Caki2 (cell line): ENCODE results near the gene MRTFA. TPM values are rescaled to one million over a fixed set of nuclear protein-coding genes. Genes with fewer than 3 reads are reported as not detected.
"Not testable (repeated sequence)": the region's sequence is repeated elsewhere in the genome, so short reads cannot be mapped to it uniquely, and the experiment has no call there.

Experiments used
- DNase-seq: peaks from one replicate; pipeline ENCODE4 v3.0.0-alpha.2; 2015; ENCODE audit warnings: low read depth
- in situ Hi-C: cut with HindIII; loops from 2 replicates; pipeline ENCODE4 v1.10.0; 2016; ENCODE audit warnings: low sequenced_read_pairs, low pct_unique_long_range_greater_than_20kb, mixed read lengths
- total RNA-seq: library from RNA; depleted of rRNA; stranded (reverse); fragments of >200 nt; shearing (Covaris generic); gene quantifications from 2 replicates; pipeline ENCODE4 v1.2.3, GENCODE V29; 2014; ENCODE audit warnings: low replicate concordance

Gene MRTFA
- total RNA-seq, 1 experiment from 2014 or later, result 24.6 TPM

- DNase-seq, result no peak
- in situ Hi-C loops, result loop anchor here (25.0 kb wide), 1 partner anchor 274 kb away; the partner anchor contains the start of gene SGSM3
Measured at GRCh38 chr22:40635940-40636379, 559 bp downstream of the MRTFA start.

- no peak for DNase-seq
- in situ Hi-C loops, result loop anchor here (25.0 kb wide), 1 partner anchor 273 kb away; the partner anchor contains the start of gene SGSM3
Measured at GRCh38 chr22:40635043-40635939, 1.2 kb downstream of the MRTFA start.

DNA sequence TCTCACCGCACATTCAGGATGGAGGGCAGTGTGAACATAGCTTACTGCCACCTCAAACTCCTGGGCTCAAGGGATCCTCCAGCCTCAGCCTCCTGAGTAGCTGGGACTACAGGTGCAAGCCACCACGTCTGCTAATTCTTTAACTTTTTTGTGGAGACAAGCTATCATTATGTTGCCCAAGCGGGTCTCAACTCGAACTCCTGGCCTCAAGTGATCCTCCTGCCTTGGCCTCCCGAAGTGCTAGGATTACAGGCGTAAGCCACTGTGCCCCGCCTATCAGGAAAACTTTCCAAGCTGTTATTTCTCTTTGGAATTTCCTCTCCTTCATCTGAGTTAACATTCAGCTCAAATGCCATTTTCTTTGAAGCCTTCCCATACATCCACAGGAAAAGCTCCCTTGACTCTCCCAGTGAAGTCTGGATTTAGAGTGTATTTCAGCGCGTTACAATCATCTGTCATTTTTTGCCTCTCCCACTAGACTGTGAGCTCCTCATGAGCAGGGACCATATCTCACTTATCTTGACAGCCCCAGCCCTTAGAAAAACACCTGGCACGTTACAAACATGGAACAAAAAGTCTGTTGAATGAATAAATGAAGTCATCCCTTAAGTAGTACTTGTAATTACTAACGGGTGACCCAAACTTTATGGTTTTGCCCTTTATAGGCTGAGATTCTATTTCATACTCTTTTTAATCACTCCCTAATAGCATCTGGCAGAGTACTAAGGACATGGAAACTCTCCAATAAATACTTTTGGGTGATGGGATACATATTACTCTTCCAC, 2.2 kb downstream of the MRTFA start:
- in situ Hi-C loops, result loop anchor here (25.0 kb wide), 1 partner anchor 272 kb away; the partner anchor contains the start of gene SGSM3

GRCh38 chr22:40633036-40633435, 3.5 kb downstream of the MRTFA start:
- in situ Hi-C loops, result loop anchor here (25.0 kb wide), 1 partner anchor 271 kb away; the partner anchor contains the start of gene SGSM3
- no peak for DNase-seq

More for the DNA sequence above, 2.2 kb downstream of the MRTFA start:
- DNase-seq, result no peak

DNA sequence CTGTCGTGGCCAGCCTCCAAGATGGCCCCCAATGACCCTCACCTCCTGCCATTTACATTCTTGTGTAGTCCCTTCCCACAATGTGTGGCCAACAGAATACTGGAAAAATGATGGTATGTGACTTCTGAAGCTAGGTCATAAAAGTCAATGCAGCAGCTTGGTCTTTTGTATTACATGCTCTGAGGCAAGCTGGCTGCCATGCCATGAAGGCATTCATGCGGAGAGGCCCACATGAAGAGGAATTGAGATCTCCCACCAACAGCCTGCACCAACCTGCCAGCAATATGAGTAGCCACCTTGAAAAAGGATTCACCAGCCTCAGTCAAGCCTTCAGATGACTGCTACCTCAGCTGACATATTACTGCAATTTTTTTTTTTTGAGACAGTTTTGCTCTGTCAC, 4.6 kb downstream of the MRTFA start:
- in situ Hi-C loops, result loop anchor here (25.0 kb wide), 1 partner anchor 270 kb away; the partner anchor contains the start of gene SGSM3
- peak; percentile 39 for DNase-seq

DNA sequence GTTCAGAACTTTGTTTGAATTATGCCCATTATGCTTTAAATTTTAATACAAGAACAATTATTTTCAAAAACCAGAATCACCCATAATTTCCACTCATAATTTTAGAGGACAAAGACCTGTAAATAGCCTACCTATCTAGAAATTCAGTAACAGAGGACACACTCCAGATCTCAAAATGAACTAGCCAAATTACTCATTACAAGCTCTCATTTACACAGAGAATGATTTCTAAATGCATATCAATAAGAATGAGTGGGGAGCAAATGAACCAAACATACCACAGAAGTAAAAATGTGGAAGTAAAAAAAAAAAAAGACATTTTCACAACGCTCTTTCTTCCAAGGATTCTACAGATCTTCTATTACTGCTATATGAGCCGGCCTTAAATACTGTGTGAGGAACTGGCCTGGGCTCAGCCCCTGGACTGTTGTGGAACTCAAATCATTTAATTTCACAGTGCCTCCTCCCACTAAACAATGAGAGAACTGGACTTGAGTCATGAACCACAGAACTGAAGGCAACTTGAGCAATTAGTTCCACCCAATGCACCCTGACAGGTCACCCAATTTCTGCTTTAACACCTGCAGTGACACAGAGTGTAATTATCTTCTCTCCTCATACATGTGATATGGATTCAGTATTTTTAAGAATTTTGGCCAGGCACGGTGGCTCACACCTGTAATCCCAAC, 8.0 kb downstream of the MRTFA start:
- in situ Hi-C loops, result loop anchor here (25.0 kb wide), 1 partner anchor 266 kb away; the partner anchor contains the start of gene SGSM3
- peak; percentile 41 for DNase-seq

DNA sequence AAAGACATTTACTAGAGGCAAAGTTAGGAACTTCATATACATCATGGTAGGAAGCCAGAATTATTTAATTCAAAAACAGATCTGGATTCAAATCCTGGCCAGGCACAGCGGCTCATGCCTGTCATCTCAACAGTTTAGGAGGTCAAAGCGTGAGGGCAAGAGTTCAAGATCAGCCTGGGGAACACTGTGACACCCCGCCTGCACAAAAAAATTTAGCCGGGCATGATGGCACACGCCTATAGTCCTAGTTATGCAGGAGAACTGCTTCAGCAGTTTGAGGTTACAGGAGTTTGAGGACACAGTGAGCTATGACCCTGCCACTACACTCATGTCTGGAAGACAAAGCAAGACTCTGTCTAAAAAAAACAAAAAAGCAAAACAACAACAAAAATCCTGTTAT, 8.9 kb downstream of the MRTFA start:
- in situ Hi-C loops, result loop anchor here (25.0 kb wide), 1 partner anchor 265 kb away; the partner anchor contains the start of gene SGSM3
- no peak for DNase-seq

- no peak for DNase-seq
- in situ Hi-C loops, result loop anchor here (25.0 kb wide), 1 partner anchor 265 kb away; the partner anchor contains the start of gene SGSM3
Measured at GRCh38 chr22:40626851-40627250, 9.7 kb downstream of the MRTFA start.

GRCh38 chr22:40625794-40626193, 10.7 kb downstream of the MRTFA start:
- DNase-seq, result not testable (repeated sequence)
- in situ Hi-C loops, result loop anchor here (25.0 kb wide), 1 partner anchor 263 kb away; the partner anchor contains the start of gene SGSM3

GRCh38 chr22:40625281-40625680, 11.2 kb downstream of the MRTFA start:
- not testable (repeated sequence) for DNase-seq
- in situ Hi-C loops, result loop anchor here (25.0 kb wide), 1 partner anchor 263 kb away; the partner anchor contains the start of gene SGSM3

GRCh38 chr22:40624770-40625169, 11.7 kb downstream of the MRTFA start:
- in situ Hi-C loops, result loop anchor here (25.0 kb wide), 1 partner anchor 262 kb away; the partner anchor contains the start of gene SGSM3
- DNase-seq, result peak; percentile 41

DNA sequence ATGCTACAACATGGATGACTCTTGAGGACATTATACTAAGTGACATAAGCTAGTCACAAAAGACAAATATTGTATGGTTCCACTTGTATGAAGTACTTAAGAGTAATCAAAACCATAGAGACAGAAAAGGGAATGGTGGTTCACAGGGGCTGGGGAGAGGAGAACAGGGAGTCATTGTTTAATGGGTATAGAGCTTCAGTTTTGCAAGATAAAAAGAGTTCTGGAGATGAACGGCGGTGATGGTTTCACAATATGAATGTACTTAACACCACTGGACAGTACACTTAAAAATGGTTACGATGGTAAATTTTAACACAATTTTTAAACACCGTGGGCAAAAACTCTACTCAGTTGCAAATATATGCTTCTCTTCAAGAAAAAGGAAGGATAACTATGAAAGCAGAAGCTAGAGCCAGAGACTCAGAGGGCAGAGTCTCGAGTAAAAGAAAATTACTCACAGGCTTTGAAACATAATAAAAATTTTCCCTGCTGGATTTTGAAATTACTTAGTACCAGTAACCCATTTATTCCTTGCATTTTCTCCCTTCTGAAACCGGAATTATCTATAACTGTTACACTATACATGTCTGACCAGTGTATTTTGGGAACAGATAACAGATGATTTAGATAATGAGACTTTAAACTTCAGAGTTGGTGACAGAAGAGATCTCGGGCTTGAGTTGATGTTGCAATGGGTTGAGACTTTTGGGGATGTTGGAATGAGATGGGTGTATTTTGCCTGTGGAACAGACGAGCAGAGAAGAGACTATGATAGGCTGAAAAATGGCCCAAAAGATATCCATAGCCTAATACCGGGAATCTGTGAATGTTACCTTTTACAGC, 15.0 kb downstream of the MRTFA start:
- in situ Hi-C loops, result no loop called here

GRCh38 chr22:40620464-40621046, 16.0 kb downstream of the MRTFA start:
- in situ Hi-C loops, result no loop called here
- DNase-seq, result peak; percentile 35

More for the DNA sequence above, 15.0 kb downstream of the MRTFA start:
- no peak for DNase-seq

- in situ Hi-C loops, result no loop called here
- DNase-seq, result no peak
Measured at GRCh38 chr22:40618400-40618799, 18.1 kb downstream of the MRTFA start.

- in situ Hi-C loops, result no loop called here
- DNase-seq, result no peak
Measured at GRCh38 chr22:40616578-40616977, 19.9 kb downstream of the MRTFA start.

- in situ Hi-C loops, result no loop called here
- DNase-seq, result no peak
Measured at GRCh38 chr22:40613067-40613466, 23.5 kb downstream of the MRTFA start.
